Loucy (cell line): Measurements from ENCODE around the gene PACRG.

Experiments
- CTCF ChIP-seq: fragments of 200-600 bp; sonication (generic); conservative IDR thresholded peaks from 2 replicates; pipeline ENCODE4 v1.5.1; 2014; ENCODE audit warnings: mild to moderate bottlenecking, antibody characterized with exemption, low read length
- EZH2phosphoT487 ChIP-seq: fragments of 200-600 bp; IDR thresholded peaks from 2 replicates; pipeline ENCODE4 v1.6.1; 2018; ENCODE audit warnings: antibody characterized with exemption, mild to moderate bottlenecking, moderate library complexity, borderline replicate concordance

GRCh38 chr6:162873537-162873936 lies 145.8 kb downstream of the PACRG start:
- no peak for TF ChIP-seq CTCF
- no peak for TF ChIP-seq EZH2phosphoT487
